Muscle of back (tissue), 10 donors: ENCODE measurements around the gene ASB17. TPM values are rescaled to one million over a fixed set of nuclear protein-coding genes. Genes with fewer than 3 reads are reported as not detected.

ENCODE experiments used
- polyA plus RNA-seq, 10 donors: library from polyadenylated mRNA; unstranded; fragments of 120-200 nt; gene quantifications; one replicate each; pipeline ENCODE4 v1.2.1, GENCODE V29; 2013; ENCODE audit not compliant: insufficient read length in 10 of 10

ASB17 gene
- polyA plus RNA-seq, 10 donors: not detected

Other genes starting within 250 kb of the ASB17 start
- 10 to 100 TPM; 58.2 to 85.8 (median 64.2) TPM for gene ACADM, start 207.7 kb downstream of the ASB17 start, polyA plus RNA-seq
- 100 to 1,000 TPM in 3 of 10 donors, 10 to 100 TPM in 7; 67.1 to 127 (median 93.2) TPM for gene RABGGTB, start 146.1 kb downstream of the ASB17 start, polyA plus RNA-seq
- 1 to 10 TPM in 1 of 10 donors, under 1 TPM in 9; 0.19 to 1.2 (median 0.36) TPM for gene MSH4, start 135.5 kb downstream of the ASB17 start, polyA plus RNA-seq
- 10 to 100 TPM in 1 of 10 donors, 1 to 10 TPM in 9; 5.0 to 11.0 (median 8.0) TPM for gene ST6GALNAC3, start 142.3 kb upstream of the ASB17 start, polyA plus RNA-seq